Nephron progenitor cell (in vitro differentiated cells): ENCODE measurements around the gene REL.
"Not testable (repeated sequence)": the region's sequence is repeated elsewhere in the genome, so short reads cannot be mapped to it uniquely, and the experiment has no call there.

Experiments used
- DNase-seq: peaks from one replicate; pipeline ENCODE4 v3.0.0; 2021
- H3K27ac Mint-ChIP-seq: 2 replicates; pipeline ENCODE4 v1.8.0; 2021; ENCODE audit warnings: mild to moderate bottlenecking, moderate library complexity, mixed read lengths
- H3K27me3 Mint-ChIP-seq: 2 replicates; pipeline ENCODE4 v1.8.0; 2021; ENCODE audit warnings: mild to moderate bottlenecking, low read depth, mixed read lengths; ENCODE audit not compliant: poor library complexity
- H3K36me3 Mint-ChIP-seq: 2 replicates; pipeline ENCODE4 v1.8.0; 2021; ENCODE audit warnings: low read depth, mixed read lengths
- H3K4me1 Mint-ChIP-seq: 2 replicates; pipeline ENCODE4 v1.8.0; 2021; ENCODE audit warnings: mixed read lengths
- H3K4me3 Mint-ChIP-seq: 2 replicates; pipeline ENCODE4 v1.8.0; 2021; ENCODE audit warnings: mild to moderate bottlenecking, moderate library complexity, mixed read lengths
- H3K9me3 Mint-ChIP-seq: 2 replicates; pipeline ENCODE4 v1.8.0; 2021; ENCODE audit warnings: mild to moderate bottlenecking, moderate library complexity, mixed read lengths
- CTCF ChIP-seq: fragments of 200-600 bp; sonication (generic); IDR thresholded peaks from 2 replicates; pipeline ENCODE4 v1.5.0; 2021; ENCODE audit warnings: antibody characterized with exemption

REL gene

DNA sequence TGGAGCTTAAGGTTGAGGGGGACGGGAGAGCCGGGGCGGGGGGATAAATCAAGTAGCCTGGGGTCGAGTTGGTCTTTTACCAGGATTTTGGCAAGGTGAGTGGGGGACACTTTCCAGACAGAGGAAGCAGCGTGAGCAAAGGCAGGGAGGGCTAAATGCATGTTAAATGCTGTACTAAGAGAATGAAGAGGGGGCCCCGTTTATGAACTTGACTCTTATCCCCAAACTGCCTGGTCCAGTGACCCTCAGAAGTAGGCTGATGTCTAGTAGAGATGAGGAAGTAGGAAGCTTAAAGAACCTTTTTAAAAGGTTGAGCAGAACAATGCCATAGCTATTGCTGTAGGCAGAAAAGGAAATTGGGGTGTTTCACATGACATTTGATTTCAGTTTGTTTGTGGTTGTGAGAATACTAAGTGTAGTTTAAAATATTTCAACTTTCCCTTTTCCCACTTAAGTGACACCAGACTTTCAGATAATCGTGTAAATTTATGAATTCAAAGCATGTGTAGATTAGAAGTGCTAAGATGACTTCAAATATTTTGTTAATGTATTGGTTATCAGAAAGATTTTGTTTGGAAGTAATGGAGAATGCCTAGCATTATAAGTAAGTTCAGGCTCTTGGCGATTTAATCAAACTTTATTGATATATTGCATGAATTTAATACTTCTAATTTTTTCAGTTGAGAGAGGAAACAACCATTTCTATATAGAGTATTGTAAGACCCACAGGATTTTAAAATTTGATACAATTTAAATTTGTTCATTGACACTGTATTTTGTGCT lies 1.8 kb downstream of the REL start:
- H3K36me3 Mint-ChIP-seq: no peaks in the 10 kb centered on the region
- H3K27ac Mint-ChIP-seq: peak overlapping the region; percentile 60
- no peak for TF ChIP-seq CTCF
- H3K4me3 Mint-ChIP-seq: peak overlapping the region; percentile 95
- peak; percentile 16 for DNase-seq
- H3K27me3 Mint-ChIP-seq: peaks cover 2% of the 10 kb centered on the region
- no peaks in the 10 kb centered on the region for H3K9me3 Mint-ChIP-seq
- peaks cover 47% of the 10 kb centered on the region for H3K4me1 Mint-ChIP-seq

GRCh38 chr2:60883896-60884295 lies 2.5 kb downstream of the REL start:
- H3K4me3 Mint-ChIP-seq: peak overlapping the region; percentile 95
- H3K27me3 Mint-ChIP-seq: peaks cover 2% of the 10 kb centered on the region
- H3K27ac Mint-ChIP-seq: no peak overlapping the region
- TF ChIP-seq CTCF: no peak
- no peak for DNase-seq
- H3K4me1 Mint-ChIP-seq: peaks cover 47% of the 10 kb centered on the region
- no peaks in the 10 kb centered on the region for H3K36me3 Mint-ChIP-seq
- H3K9me3 Mint-ChIP-seq: no peaks in the 10 kb centered on the region

DNA sequence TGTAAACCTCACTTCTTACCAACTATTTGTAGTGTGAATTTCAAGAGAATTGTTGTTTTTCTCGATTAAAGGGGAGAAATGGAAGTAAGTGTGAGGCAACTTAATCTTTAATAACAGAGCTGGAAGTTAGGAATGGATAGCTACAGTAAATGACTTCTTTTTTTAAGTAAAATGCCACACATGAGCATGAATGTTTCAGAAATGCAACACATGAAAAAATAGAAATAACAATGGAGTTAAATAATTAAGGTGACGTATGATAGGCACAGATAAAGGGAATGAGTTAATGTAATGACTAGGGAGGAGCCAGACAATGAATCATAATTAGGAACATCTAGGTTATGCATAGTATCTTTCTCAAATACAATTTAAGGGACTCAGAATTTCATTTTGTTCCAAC lies 3.4 kb downstream of the REL start:
- H3K36me3 Mint-ChIP-seq: peaks cover under 1% of the 10 kb centered on the region
- no peaks in the 10 kb centered on the region for H3K9me3 Mint-ChIP-seq
- no peaks in the 10 kb centered on the region for H3K27me3 Mint-ChIP-seq
- no peak for DNase-seq
- peaks cover 46% of the 10 kb centered on the region for H3K4me1 Mint-ChIP-seq
- no peak overlapping the region for H3K27ac Mint-ChIP-seq
- no peak for TF ChIP-seq CTCF
- peak overlapping the region; percentile 27 for H3K4me3 Mint-ChIP-seq

- Mint-ChIP-seq H3K27ac (no peak overlapping the region), H3K4me1 (peaks cover 42% of the 10 kb centered on the region), H3K36me3 (peaks cover 9% of the 10 kb centered on the region), H3K9me3 (no peaks in the 10 kb centered on the region), H3K27me3 (peaks cover 3% of the 10 kb centered on the region), H3K4me3 (peak overlapping the region; percentile 16)
- TF ChIP-seq CTCF: no peak
- DNase-seq: no peak
These were observed 4.3 kb downstream of the REL start for GRCh38 chr2:60885683-60886082.

- Mint-ChIP-seq H3K36me3 (peaks cover 16% of the 10 kb centered on the region), H3K4me3 (no peak overlapping the region), H3K4me1 (peaks cover 40% of the 10 kb centered on the region), H3K27me3 (peaks cover 3% of the 10 kb centered on the region), H3K9me3 (no peaks in the 10 kb centered on the region), H3K27ac (no peak overlapping the region)
- TF ChIP-seq CTCF: no peak
- DNase-seq: no peak
These were observed 5.6 kb downstream of the REL start for GRCh38 chr2:60886991-60887390.

DNA sequence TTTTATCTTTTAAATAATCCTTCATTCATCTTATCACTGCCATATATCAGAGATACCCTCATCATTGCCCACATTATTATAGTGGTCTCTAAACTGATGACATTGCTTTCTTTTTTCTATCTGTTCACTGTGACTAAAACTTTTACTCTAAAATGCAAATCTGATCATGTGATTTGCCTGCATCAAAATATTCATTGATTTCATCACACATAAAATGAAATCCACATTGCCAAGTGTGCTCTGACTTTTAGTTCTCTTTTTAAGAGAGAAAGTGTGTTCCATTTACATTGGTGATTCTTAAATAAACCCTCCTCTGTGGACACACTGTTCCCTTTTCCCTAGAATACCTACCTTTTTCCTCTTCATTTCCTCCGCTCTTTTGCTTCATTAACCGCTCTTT lies 7.5 kb downstream of the REL start:
- Mint-ChIP-seq H3K4me1 (peaks cover 23% of the 10 kb centered on the region), H3K27me3 (peaks cover 6% of the 10 kb centered on the region), H3K36me3 (peaks cover 22% of the 10 kb centered on the region), H3K4me3 (no peak overlapping the region), H3K27ac (peak overlapping the region; percentile 10), H3K9me3 (no peaks in the 10 kb centered on the region)
- DNase-seq: no peak
- TF ChIP-seq CTCF: no peak

GRCh38 chr2:60889581-60890392 lies 8.4 kb downstream of the REL start:
- not testable (repeated sequence) for H3K9me3 Mint-ChIP-seq, H3K4me3 Mint-ChIP-seq, DNase-seq, H3K27me3 Mint-ChIP-seq, H3K27ac Mint-ChIP-seq
- Mint-ChIP-seq H3K4me1 (peaks cover 14% of the 10 kb centered on the region), H3K36me3 (peaks cover 30% of the 10 kb centered on the region)
